ENCODE measurements around the gene CCDC88A.
"Not testable (repeated sequence)": the region's sequence is repeated elsewhere in the genome, so short reads cannot be mapped to it uniquely, and the experiment has no call there.

CCDC88A gene

GRCh38 chr2:55385516-55385915 is 34.1 kb downstream of the CCDC88A start:
- not testable (repeated sequence) for DNase-seq

- no peak for DNase-seq
Measured at GRCh38 chr2:55384786-55385185, 34.9 kb downstream of the CCDC88A start.

GRCh38 chr2:55371376-55371775 is 48.3 kb downstream of the CCDC88A start:
- no peak for DNase-seq

- no peak for DNase-seq
Measured at GRCh38 chr2:55370208-55370607, 49.4 kb downstream of the CCDC88A start.

- DNase-seq: no peak
Measured at GRCh38 chr2:55365303-55365702, 54.4 kb downstream of the CCDC88A start.

- no peak for DNase-seq
Measured at GRCh38 chr2:55364189-55365055, 55.2 kb downstream of the CCDC88A start.

GRCh38 chr2:55363636-55364035 is 56.0 kb downstream of the CCDC88A start:
- no peak for DNase-seq

GRCh38 chr2:55361465-55362189 is 58.0 kb downstream of the CCDC88A start:
- no peak for DNase-seq

- DNase-seq: no peak
Measured at GRCh38 chr2:55358451-55358850, 61.2 kb downstream of the CCDC88A start.

GRCh38 chr2:55357927-55358326 is 61.7 kb downstream of the CCDC88A start:
- no peak for DNase-seq

GRCh38 chr2:55357164-55357563 is 62.5 kb downstream of the CCDC88A start:
- DNase-seq: no peak

GRCh38 chr2:55356136-55356535 is 63.5 kb downstream of the CCDC88A start:
- not testable (repeated sequence) for DNase-seq

GRCh38 chr2:55355451-55355850 is 64.2 kb downstream of the CCDC88A start:
- no peak for DNase-seq

GRCh38 chr2:55351672-55352071 is 68.0 kb downstream of the CCDC88A start:
- no peak for DNase-seq

GRCh38 chr2:55345064-55345463 is 74.6 kb downstream of the CCDC88A start:
- DNase-seq: no peak

- DNase-seq: no peak
Measured at GRCh38 chr2:55338268-55338667, 81.4 kb downstream of the CCDC88A start.

- DNase-seq: no peak
Measured at GRCh38 chr2:55334728-55335127, 84.9 kb downstream of the CCDC88A start.

- no peak for DNase-seq
Measured at GRCh38 chr2:55330541-55331297, 88.9 kb downstream of the CCDC88A start.

- no peak for DNase-seq
Measured at GRCh38 chr2:55327470-55328230, 92.0 kb downstream of the CCDC88A start.

GRCh38 chr2:55314985-55315384 is 104.7 kb downstream of the CCDC88A start:
- no peak for DNase-seq

- no peak for DNase-seq
Measured at GRCh38 chr2:55311444-55311870, 108.2 kb downstream of the CCDC88A start.

GRCh38 chr2:55309446-55309845 is 110.2 kb downstream of the CCDC88A start:
- DNase-seq: no peak

All from activated gamma-delta T cell (primary cell).